ENCODE data around the gene CDON.

The CDON gene

GRCh38 chr11:126082251-126083109, 19.8 kb upstream of the CDON start:
- H3K27ac ChIP-seq = peak overlapping the region; percentile 99
- no peak for TF ChIP-seq CTCF (conservative IDR thresholded peaks at IDR 0.05)

- H3K27ac ChIP-seq = peak overlapping the region; percentile 99
Observed at GRCh38 chr11:126081915-126082250, 19.2 kb upstream of the CDON start.

DNA sequence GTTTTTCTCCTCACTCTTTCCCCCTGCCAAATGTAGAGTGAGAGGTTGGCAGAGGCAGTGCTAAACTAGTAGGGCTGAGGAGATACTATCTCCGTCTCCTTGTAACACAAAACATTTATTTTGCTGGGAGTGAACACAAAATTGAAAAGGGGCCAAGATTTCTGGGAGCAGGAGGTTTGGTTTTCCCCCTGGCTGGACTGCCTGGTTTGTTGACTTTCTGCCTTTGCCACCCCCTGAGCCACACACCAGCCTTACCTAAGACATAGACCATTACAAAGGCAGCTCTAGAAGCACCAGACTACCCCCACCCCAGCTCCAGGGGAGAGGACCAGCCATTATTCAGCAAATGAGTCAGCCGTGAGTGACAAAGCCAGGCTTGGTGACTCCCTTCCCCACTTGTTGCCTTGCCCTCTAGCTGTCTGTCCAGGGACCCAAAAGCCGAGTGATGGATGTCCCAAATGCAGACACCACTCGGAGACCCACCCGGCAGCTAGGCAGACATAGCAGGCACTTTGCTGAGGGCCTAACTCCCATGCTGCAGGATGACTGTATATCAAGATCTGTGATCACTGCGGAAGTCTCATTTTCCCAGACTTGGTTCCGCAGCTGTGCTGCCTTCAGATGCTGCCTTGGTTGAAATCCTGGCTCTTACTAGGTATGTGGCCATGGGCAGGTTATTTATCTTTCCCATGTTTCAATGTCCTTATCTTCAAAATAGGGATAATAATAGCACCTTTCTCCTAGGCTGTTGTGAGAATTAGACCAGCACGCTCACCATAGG, 17.7 kb upstream of the CDON start:
- TF ChIP-seq CTCF (conservative IDR thresholded peaks at IDR 0.05) = no peak
- H3K27ac ChIP-seq = peak overlapping the region; percentile 99

More at GRCh38 chr11:126081915-126082250, 19.2 kb upstream of the CDON start:
- no peak for TF ChIP-seq CTCF (conservative IDR thresholded peaks at IDR 0.05)

DNA sequence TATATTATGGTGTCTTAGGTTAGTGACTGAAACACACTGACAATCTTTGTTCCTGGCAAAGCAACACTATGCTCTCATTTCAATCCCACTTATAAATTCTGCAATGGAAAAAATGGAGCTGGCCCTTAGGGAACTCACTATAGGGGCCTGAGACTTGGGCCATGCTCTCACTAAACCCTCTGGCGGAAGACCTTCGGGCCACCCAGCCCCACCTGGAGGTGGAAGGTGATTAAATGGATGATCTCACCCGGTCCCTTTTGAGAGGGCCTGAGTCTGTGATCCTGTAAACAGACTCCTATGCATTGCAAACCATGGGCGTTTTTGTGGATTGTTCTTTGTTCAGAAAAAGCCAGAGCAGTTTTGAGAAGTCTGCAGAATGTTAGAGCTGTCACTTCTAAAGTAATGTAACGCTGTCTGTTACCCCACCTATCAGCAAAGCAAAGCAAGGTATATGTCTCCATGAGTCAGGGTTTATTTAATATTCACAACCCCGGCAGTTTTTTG, 17.0 kb upstream of the CDON start:
- H3K27ac ChIP-seq = peak overlapping the region; percentile 99
- TF ChIP-seq CTCF (conservative IDR thresholded peaks at IDR 0.05) = no peak

DNA sequence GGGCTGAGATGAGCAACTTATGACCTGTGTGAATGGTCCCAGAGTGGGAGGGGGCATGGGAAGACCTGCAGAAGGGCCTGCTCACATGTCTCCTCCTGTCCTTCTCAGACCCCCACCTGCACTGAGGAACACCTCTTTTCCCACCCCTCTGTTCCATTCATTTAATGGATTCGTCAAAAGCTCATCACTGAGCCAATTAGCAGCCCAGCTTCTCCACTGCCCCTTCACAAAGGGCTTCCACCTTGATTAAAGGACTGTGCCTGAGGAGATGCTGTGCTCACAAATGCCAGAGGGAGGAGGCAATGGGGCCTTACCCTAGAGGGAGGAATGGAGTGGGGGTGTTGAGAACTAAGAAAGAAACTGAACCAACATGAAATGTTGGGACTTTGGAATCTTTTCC, 14.0 kb upstream of the CDON start:
- peak overlapping the region; percentile 99; the same call in 1 of the 2 replicates for H3K27ac ChIP-seq
- no peak for TF ChIP-seq CTCF (conservative IDR thresholded peaks at IDR 0.05)

GRCh38 chr11:126072801-126073594, 10.3 kb upstream of the CDON start:
- H3K27ac ChIP-seq = peak overlapping the region; percentile 94
- no peak for TF ChIP-seq CTCF (conservative IDR thresholded peaks at IDR 0.05)

Measured in VCaP (cell line).